B cell (primary cell): ENCODE measurements around the gene FBXO2.
"Not testable (repeated sequence)": the region's sequence is repeated elsewhere in the genome, so short reads cannot be mapped to it uniquely, and the experiment has no call there.

Source experiments
- EZH2 ChIP-seq: IDR thresholded peaks from 2 replicates; pipeline ENCODE4 v1.6.1; 2012; ENCODE audit warnings: borderline replicate concordance, low read depth, mild to moderate bottlenecking, moderate library complexity, low read length; ENCODE audit not compliant: insufficient read depth, poor library complexity, severe bottlenecking
- TF ChIP-seq, protein P1 (sequence below): fragments of 200-600 bp; IDR thresholded peaks from one replicate; pipeline ENCODE4 v1.8.0; 2022; ENCODE audit warnings: antibody characterized with exemption, mild to moderate bottlenecking

GRCh38 chr1:11608596-11609130 is 45.6 kb downstream of the FBXO2 start:
- TF ChIP-seq, protein P1, sequence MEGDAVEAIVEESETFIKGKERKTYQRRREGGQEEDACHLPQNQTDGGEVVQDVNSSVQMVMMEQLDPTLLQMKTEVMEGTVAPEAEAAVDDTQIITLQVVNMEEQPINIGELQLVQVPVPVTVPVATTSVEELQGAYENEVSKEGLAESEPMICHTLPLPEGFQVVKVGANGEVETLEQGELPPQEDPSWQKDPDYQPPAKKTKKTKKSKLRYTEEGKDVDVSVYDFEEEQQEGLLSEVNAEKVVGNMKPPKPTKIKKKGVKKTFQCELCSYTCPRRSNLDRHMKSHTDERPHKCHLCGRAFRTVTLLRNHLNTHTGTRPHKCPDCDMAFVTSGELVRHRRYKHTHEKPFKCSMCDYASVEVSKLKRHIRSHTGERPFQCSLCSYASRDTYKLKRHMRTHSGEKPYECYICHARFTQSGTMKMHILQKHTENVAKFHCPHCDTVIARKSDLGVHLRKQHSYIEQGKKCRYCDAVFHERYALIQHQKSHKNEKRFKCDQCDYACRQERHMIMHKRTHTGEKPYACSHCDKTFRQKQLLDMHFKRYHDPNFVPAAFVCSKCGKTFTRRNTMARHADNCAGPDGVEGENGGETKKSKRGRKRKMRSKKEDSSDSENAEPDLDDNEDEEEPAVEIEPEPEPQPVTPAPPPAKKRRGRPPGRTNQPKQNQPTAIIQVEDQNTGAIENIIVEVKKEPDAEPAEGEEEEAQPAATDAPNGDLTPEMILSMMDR, result not testable (repeated sequence)
- not testable (repeated sequence) for TF ChIP-seq EZH2
